C4-2B (cell line): ENCODE results near the gene IFNGR1.

ENCODE experiments used
- CTCF ChIP-seq: fragments of 450-650 bp; conservative IDR thresholded peaks from 2 replicates; pipeline ENCODE4 v1.5.1; 2017; ENCODE audit warnings: mild to moderate bottlenecking
- ZFX ChIP-seq: fragments of 450-650 bp; IDR thresholded peaks from 2 replicates; pipeline ENCODE4 v1.6.1; 2017

GRCh38 chr6:137266309-137266586 is 47.1 kb upstream of the IFNGR1 start:
- TF ChIP-seq CTCF (no peak), ZFX (no peak)
